WTC11 (cell line): ENCODE measurements around the gene CNGA1.

ENCODE experiments used
- CTCF ChIP-seq: fragments of 200-600 bp; IDR thresholded peaks from 2 replicates; pipeline ENCODE4 v1.8.0; 2022; ENCODE audit warnings: antibody characterized with exemption
- FOXJ3 ChIP-seq: sonication (generic); formaldehyde crosslinking; IDR thresholded peaks from 2 replicates; pipeline ENCODE4 v1.9.0; 2021; ENCODE audit warnings: missing genetic modification reagents, mild to moderate bottlenecking, borderline replicate concordance

GRCh38 chr4:48025005-48025404, 8.5 kb upstream of the CNGA1 start:
- no peak for TF ChIP-seq CTCF
- TF ChIP-seq FOXJ3 = no peak
